Muscle layer of duodenum (tissue), 2 donors: ENCODE data around the gene NUP210L.

Experiments
- H3K27ac ChIP-seq: one replicate; pipeline ENCODE4 v1.7.0; 2013; ENCODE audit warnings: mild to moderate bottlenecking, low read length
- H3K27me3 ChIP-seq: one replicate; pipeline ENCODE4 v1.7.0; 2013; ENCODE audit warnings: low read depth, mild to moderate bottlenecking, control low read depth, low read length
- H3K36me3 ChIP-seq, 2 donors: one replicate each; pipeline ENCODE4 v1.7.0; 2013; ENCODE audit warnings: low read length in 2 of 2, control low read depth in 1 of 2, mild to moderate bottlenecking in 1 of 2; ENCODE audit not compliant: insufficient read depth in 2 of 2, control insufficient read depth in 1 of 2
- H3K4me1 ChIP-seq, 2 donors: one replicate each; pipeline ENCODE4 v1.7.0; 2013; ENCODE audit warnings: low read length in 2 of 2, mild to moderate bottlenecking in 2 of 2, control low read depth in 1 of 2, moderate library complexity in 1 of 2; ENCODE audit not compliant: insufficient read depth in 2 of 2, control insufficient read depth in 1 of 2
- H3K4me3 ChIP-seq, 2 donors: one replicate each; pipeline ENCODE4 v1.7.0; 2013; ENCODE audit warnings: low read length in 2 of 2, low read depth in 1 of 2, mild to moderate bottlenecking in 1 of 2
- H3K9me3 ChIP-seq, 2 donors: one replicate each; pipeline ENCODE4 v1.7.0; 2013; ENCODE audit warnings: low read length in 2 of 2, control low read depth in 1 of 2, mild to moderate bottlenecking in 1 of 2; ENCODE audit not compliant: control insufficient read depth in 1 of 2
- donor health status: healthy.

The NUP210L gene

DNA sequence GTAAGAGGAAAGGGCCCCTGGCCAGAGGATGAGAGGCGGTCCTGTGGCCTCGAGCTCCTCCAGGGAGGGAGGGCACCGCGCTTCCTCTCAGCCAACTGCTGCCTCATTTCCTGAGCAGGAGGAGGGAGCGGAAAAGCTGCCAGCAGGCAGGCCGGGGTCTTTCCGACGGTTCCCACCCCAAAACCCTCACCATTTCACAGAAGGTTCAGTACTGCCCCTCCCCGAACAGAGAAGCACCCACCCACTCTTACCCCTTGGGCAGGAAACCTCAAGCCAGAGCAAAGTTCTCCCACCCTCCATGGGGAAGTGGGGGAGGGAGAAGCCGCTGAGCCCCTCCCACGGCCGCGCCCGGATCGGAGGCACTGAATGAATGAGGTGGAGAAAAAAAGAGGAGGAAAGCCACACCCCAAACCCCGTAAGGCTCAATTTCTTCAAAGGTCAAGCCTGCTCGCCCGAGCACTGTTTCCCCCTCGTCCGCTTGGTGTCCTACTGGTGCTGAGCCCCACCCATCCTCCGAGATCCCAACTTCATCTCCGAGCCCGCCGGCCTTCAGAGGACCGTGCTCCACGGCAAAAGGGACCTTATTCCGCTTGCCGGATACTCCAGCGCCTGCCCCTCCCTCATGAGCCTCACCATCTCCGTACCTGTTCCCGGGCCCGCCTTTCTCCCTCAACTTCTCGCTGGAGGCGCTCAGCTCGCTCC is 27.6 kb upstream of the NUP210L start:
- peak overlapping the region; percentile 90 for H3K27ac ChIP-seq
- H3K36me3 ChIP-seq, result peaks cover 0 to 4% of the 10 kb centered on the region in 2 donors
- no peaks in the 10 kb centered on the region for H3K27me3 ChIP-seq
- peak overlapping the region; percentile 84 to 95 for H3K4me3 ChIP-seq
- no peaks in the 10 kb centered on the region for H3K9me3 ChIP-seq
- H3K4me1 ChIP-seq, result peaks cover 16 to 45% of the 10 kb centered on the region in 2 donors

- peaks cover 20 to 51% of the 10 kb centered on the region in 2 donors for H3K4me1 ChIP-seq
- H3K9me3 ChIP-seq, result no peaks in the 10 kb centered on the region
- peak overlapping the region; percentile 84 to 95 for H3K4me3 ChIP-seq
- H3K27ac ChIP-seq, result peak overlapping the region; percentile 90
- peaks cover 0 to 4% of the 10 kb centered on the region in 2 donors for H3K36me3 ChIP-seq
- no peaks in the 10 kb centered on the region for H3K27me3 ChIP-seq
These were observed 27.1 kb upstream of the NUP210L start for GRCh38 chr1:154181944-154182343.

GRCh38 chr1:154179946-154180687 is 25.2 kb upstream of the NUP210L start:
- Histone ChIP-seq H3K9me3 (no peaks in the 10 kb centered on the region), H3K4me1 (peaks cover 30 to 65% of the 10 kb centered on the region in 2 donors), H3K4me3 (peak overlapping the region in 1 of 2 donors; percentile 6), H3K27ac (peak overlapping the region; percentile 22), H3K36me3 (peaks cover 6 to 9% of the 10 kb centered on the region in 2 donors), H3K27me3 (no peaks in the 10 kb centered on the region)

- peak overlapping the region in 1 of 2 donors; percentile 32 for H3K4me3 ChIP-seq
- H3K27me3 ChIP-seq, result no peaks in the 10 kb centered on the region
- H3K4me1 ChIP-seq, result peaks cover 30 to 65% of the 10 kb centered on the region in 2 donors
- no peaks in the 10 kb centered on the region for H3K9me3 ChIP-seq
- H3K36me3 ChIP-seq, result peaks cover 9% of the 10 kb centered on the region in 2 donors
- H3K27ac ChIP-seq, result peak overlapping the region; percentile 22
These were observed 24.3 kb upstream of the NUP210L start for GRCh38 chr1:154178911-154179811.

DNA sequence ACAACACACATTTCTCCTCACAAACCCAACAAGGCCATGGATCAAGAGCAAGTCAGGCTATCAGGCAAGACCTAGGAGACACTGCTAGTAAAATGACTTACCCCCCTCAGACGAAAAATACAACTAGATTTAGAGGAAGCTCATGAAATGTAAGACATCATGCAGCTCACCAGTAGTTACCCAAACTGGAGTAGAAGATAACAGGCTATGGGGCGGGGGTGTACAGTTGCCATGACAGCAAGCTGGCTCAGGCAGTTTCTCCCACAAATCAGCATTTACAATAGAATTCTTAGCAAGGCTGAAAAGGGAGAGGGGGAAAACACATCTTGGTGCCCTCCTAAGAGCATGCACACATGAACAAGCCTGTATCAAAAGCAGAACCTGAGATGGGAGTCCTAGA is 23.1 kb upstream of the NUP210L start:
- no peaks in the 10 kb centered on the region for H3K27me3 ChIP-seq
- H3K9me3 ChIP-seq, result no peaks in the 10 kb centered on the region
- peaks cover 30 to 65% of the 10 kb centered on the region in 2 donors for H3K4me1 ChIP-seq
- no peak overlapping the region for H3K27ac ChIP-seq
- peaks cover 10 to 11% of the 10 kb centered on the region in 2 donors for H3K36me3 ChIP-seq
- H3K4me3 ChIP-seq, result peak overlapping the region in 1 of 2 donors; percentile 32

GRCh38 chr1:154176337-154176736 is 21.5 kb upstream of the NUP210L start:
- H3K4me3 ChIP-seq, result no peak overlapping the region
- peaks cover 30 to 55% of the 10 kb centered on the region in 2 donors for H3K4me1 ChIP-seq
- no peaks in the 10 kb centered on the region for H3K27me3 ChIP-seq
- H3K27ac ChIP-seq, result peak overlapping the region; percentile 69
- H3K9me3 ChIP-seq, result no peaks in the 10 kb centered on the region
- H3K36me3 ChIP-seq, result peaks cover 26 to 27% of the 10 kb centered on the region in 2 donors

GRCh38 chr1:154174654-154175053 is 19.8 kb upstream of the NUP210L start:
- H3K9me3 ChIP-seq, result no peaks in the 10 kb centered on the region
- no peak overlapping the region for H3K4me3 ChIP-seq
- peaks cover 25 to 39% of the 10 kb centered on the region in 2 donors for H3K4me1 ChIP-seq
- no peaks in the 10 kb centered on the region for H3K27me3 ChIP-seq
- peaks cover 43 to 44% of the 10 kb centered on the region in 2 donors for H3K36me3 ChIP-seq
- no peak overlapping the region for H3K27ac ChIP-seq

- no peaks in the 10 kb centered on the region for H3K27me3 ChIP-seq
- H3K9me3 ChIP-seq, result no peaks in the 10 kb centered on the region
- H3K27ac ChIP-seq, result no peak overlapping the region
- no peak overlapping the region for H3K4me3 ChIP-seq
- peaks cover 64 to 66% of the 10 kb centered on the region in 2 donors for H3K36me3 ChIP-seq
- H3K4me1 ChIP-seq, result peaks cover 9 to 13% of the 10 kb centered on the region in 2 donors
These were observed 17.0 kb upstream of the NUP210L start for GRCh38 chr1:154171880-154172279.

DNA sequence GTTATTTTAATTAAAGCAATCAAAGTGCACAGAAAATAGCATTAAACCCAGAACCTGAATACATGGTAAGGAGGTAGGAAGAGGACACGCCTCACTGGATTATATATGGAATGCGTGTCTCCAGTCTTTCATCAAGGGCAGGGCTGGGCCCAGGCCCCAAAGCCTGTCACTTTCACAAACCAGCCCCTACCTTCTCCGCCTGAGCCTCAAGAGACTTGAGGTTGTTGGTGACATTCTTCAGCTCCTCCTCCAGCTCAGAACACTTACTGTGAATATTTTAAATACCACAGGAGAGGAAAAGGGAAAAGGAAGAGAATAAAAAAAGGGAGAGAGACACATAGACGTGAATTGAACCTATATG is 16.3 kb upstream of the NUP210L start:
- H3K36me3 ChIP-seq, result peaks cover 67 to 72% of the 10 kb centered on the region in 2 donors
- H3K27ac ChIP-seq, result no peak overlapping the region

GRCh38 chr1:154170547-154171222 is 15.8 kb upstream of the NUP210L start:
- H3K4me3 ChIP-seq, result no peak overlapping the region
- peaks cover 0 to 2% of the 10 kb centered on the region in 2 donors for H3K4me1 ChIP-seq
- H3K27ac ChIP-seq, result no peak overlapping the region
- H3K36me3 ChIP-seq, result peaks cover 70 to 76% of the 10 kb centered on the region in 2 donors
- no peaks in the 10 kb centered on the region for H3K9me3 ChIP-seq
- no peaks in the 10 kb centered on the region for H3K27me3 ChIP-seq

More for the DNA sequence above, 16.3 kb upstream of the NUP210L start:
- Histone ChIP-seq H3K9me3 (no peaks in the 10 kb centered on the region), H3K4me1 (peaks cover 3 to 7% of the 10 kb centered on the region in 2 donors), H3K4me3 (no peak overlapping the region), H3K27me3 (no peaks in the 10 kb centered on the region)
